GM23248 (cell line): ENCODE measurements around the gene CHCHD3. TPM values are rescaled to one million over a fixed set of nuclear protein-coding genes. Genes with fewer than 3 reads are reported as not detected.

Experiments used
- DNase-seq: peaks from one replicate; pipeline ENCODE4 v3.0.0-alpha.2; 2015
- H2AFZ ChIP-seq: fragments of 200-600 bp; sonication (generic); 2 replicates; pipeline ENCODE4 v1.6.1; 2016; ENCODE audit warnings: antibody characterized with exemption
- H3F3A ChIP-seq: fragments of 200-600 bp; sonication (generic); 2 replicates; pipeline ENCODE4 v1.6.1; 2016; ENCODE audit warnings: mild to moderate bottlenecking, antibody characterized with exemption, mixed run types; ENCODE audit not compliant: insufficient read depth
- H3K27ac ChIP-seq: fragments of 200-600 bp; sonication (generic); 2 replicates; pipeline ENCODE4 v1.5.1; 2016; ENCODE audit warnings: mild to moderate bottlenecking
- H3K27me3 ChIP-seq: fragments of 200-600 bp; sonication (generic); replicated peaks from 2 replicates; pipeline ENCODE4 v1.6.1; 2016; ENCODE audit warnings: mild to moderate bottlenecking; ENCODE audit not compliant: insufficient read depth
- H3K36me3 ChIP-seq: fragments of 200-600 bp; sonication (generic); 2 replicates; pipeline ENCODE4 v1.6.1; 2016; ENCODE audit warnings: low read depth, mild to moderate bottlenecking
- H3K4me1 ChIP-seq: fragments of 200-600 bp; sonication (generic); 2 replicates; pipeline ENCODE4 v1.6.1; 2016; ENCODE audit warnings: mild to moderate bottlenecking; ENCODE audit not compliant: insufficient read depth
- H3K4me2 ChIP-seq: fragments of 200-600 bp; sonication (generic); one replicate; pipeline ENCODE4 v1.6.1; 2016; ENCODE audit warnings: mild to moderate bottlenecking; ENCODE audit not compliant: unreplicated experiment
- H3K4me3 ChIP-seq: fragments of 200-600 bp; sonication (generic); 2 replicates; pipeline ENCODE4 v1.5.1; 2016; ENCODE audit warnings: mild to moderate bottlenecking
- H3K79me2 ChIP-seq: fragments of 200-600 bp; sonication (generic); 2 replicates; pipeline ENCODE4 v1.6.1; 2016; ENCODE audit warnings: mild to moderate bottlenecking; ENCODE audit not compliant: insufficient read depth
- H3K9ac ChIP-seq: fragments of 200-600 bp; sonication (generic); 2 replicates; pipeline ENCODE4 v1.6.1; 2016; ENCODE audit warnings: mild to moderate bottlenecking
- H3K9me2 ChIP-seq: fragments of 200-600 bp; sonication (generic); 2 replicates; pipeline ENCODE4 v1.6.1; 2016; ENCODE audit warnings: mixed run types, mild to moderate bottlenecking, moderate library complexity; ENCODE audit not compliant: insufficient read depth
- H3K9me3 ChIP-seq: fragments of 200-600 bp; sonication (generic); one replicate; pipeline ENCODE4 v1.6.1; 2017; ENCODE audit warnings: low read depth
- H4K20me1 ChIP-seq: fragments of 200-600 bp; sonication (generic); 2 replicates; pipeline ENCODE4 v1.6.0; 2016; ENCODE audit not compliant: insufficient read depth
- EZH2 ChIP-seq: fragments of 200-600 bp; sonication (generic); IDR thresholded peaks from 2 replicates; pipeline ENCODE4 v1.6.1; 2018; ENCODE audit warnings: antibody characterized with exemption, mild to moderate bottlenecking; ENCODE audit not compliant: insufficient read depth, poor library complexity, severe bottlenecking
- EZH2phosphoT487 ChIP-seq: fragments of 200-600 bp; sonication (generic); IDR thresholded peaks from 2 replicates; pipeline ENCODE4 v1.6.1; 2018; ENCODE audit warnings: antibody characterized with exemption, moderate library complexity, mild to moderate bottlenecking, low read depth; ENCODE audit not compliant: insufficient read depth
- WGBS, 2 experiments: methylation state at CpG; one replicate each; pipeline ENCODE4 v1.1.6; 2015 to 2017; ENCODE audit warnings: low lambda C conversion rate in 2 of 2, low coverage in 1 of 2; ENCODE audit errors: missing lambda C conversion rate in 2 of 2; 5-methylcytosine and 5-hydroxymethylcytosine counted together
- in situ Hi-C: fragments of 300-500 bp; cut with MboI; formaldehyde crosslinking; loops from 2 replicates; pipeline ENCODE4 v1.15.0; 2020
- polyA plus RNA-seq: library from polyadenylated mRNA; unstranded; fragments of >200 nt; fragmentation: Nextera tagmentation; extraction: Ambion mirVana; gene quantifications from 2 replicates; pipeline ENCODE4 v1.2.1, GENCODE V29; 2016
- total RNA-seq: library from RNA; depleted of rRNA; stranded (reverse); fragments of >200 nt; shearing (Covaris generic); gene quantifications from 2 replicates; pipeline ENCODE4 v1.2.3, GENCODE V29; 2014

The CHCHD3 gene
- total and polyA plus RNA-seq, 2 experiments from 2014 or later, result 43.7 to 66.1 TPM

DNA sequence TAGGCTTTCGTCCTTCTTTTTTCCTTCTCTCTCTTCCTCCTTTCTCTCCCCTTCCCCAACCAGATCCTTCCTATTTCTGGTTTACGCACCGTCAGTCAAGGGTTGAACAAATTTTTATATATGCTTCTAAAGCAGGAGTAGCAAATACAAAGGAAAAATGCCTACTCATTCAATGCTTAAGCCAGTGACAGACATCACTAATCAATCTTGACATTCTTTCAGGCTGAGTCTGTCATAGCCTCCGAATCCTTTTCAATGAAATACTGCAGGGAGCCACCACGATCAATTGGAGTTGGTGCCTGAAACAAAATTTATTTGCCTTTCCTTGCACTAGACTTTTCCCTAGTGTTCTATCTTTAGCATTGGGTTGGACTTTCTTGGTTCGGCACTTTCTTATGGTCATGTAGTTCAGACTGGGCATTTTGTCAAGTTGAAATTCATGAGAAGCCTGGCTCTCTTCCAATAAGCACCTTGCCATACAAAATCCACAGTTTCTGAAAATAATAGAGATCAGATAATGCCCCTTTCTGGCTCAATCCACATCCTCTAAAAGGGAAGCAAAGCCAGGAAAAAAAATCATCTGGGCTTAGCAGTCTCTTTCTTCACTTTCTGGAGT, 266.1 kb downstream of the CHCHD3 start:
- no peak for DNase-seq
- peaks cover 5% of the 10 kb centered on the region; the same call in 1 of the 2 replicates for H3K4me1 ChIP-seq
- 0 out of 2 replicates have a peak, but pooled peaks cover 5% of the 10 kb centered on the region for H3K9me2 ChIP-seq
- no peaks in the 10 kb centered on the region for H3K9me3 ChIP-seq
- no peaks in the 10 kb centered on the region for H3F3A ChIP-seq
- H4K20me1 ChIP-seq, result no peaks in the 10 kb centered on the region
- no peak overlapping the region for H3K4me2 ChIP-seq
- H3K9ac ChIP-seq, result no peak overlapping the region
- no peak overlapping the region for H3K27ac ChIP-seq
- WGBS, 2 experiments, result 92 to 96% methylated on average over 6 of the region's 6 CpGs
- H2AFZ ChIP-seq, result no peak overlapping the region
- H3K79me2 ChIP-seq, result no peaks in the 10 kb centered on the region
- in situ Hi-C loops, result no loop called here
- H3K4me3 ChIP-seq, result no peak overlapping the region
- H3K27me3 ChIP-seq, result no peaks in the 10 kb centered on the region
- TF ChIP-seq EZH2, result no peak
- TF ChIP-seq EZH2phosphoT487, result no peak
- no peaks in the 10 kb centered on the region for H3K36me3 ChIP-seq

DNA sequence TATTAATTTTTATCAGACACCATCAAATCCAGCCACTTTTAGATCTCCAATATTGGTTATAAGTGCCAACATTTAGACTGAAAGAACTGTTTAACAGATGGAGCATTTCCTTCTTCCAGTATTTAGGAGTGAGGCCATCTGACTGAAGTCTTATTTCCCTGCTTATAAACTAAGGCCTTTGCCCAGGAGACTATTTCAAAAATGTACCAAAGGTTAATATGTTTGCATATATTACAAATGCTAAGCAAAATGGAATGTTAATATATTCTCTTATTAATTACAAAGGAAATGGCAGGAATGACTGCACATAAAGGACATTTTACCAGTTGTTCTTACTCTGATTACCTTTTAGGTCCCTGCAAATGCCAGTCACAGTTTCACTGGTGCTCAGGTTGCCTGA, 266.8 kb downstream of the CHCHD3 start:
- H4K20me1 ChIP-seq, result no peaks in the 10 kb centered on the region
- H3K4me1 ChIP-seq, result peaks cover 5% of the 10 kb centered on the region; the same call in 1 of the 2 replicates
- H3K9ac ChIP-seq, result no peak overlapping the region
- TF ChIP-seq EZH2phosphoT487 (no peak), EZH2 (no peak)
- H3K9me3 ChIP-seq, result no peaks in the 10 kb centered on the region
- in situ Hi-C loops, result no loop called here
- no peak overlapping the region for H3K4me3 ChIP-seq
- H3K4me2 ChIP-seq, result no peak overlapping the region
- H3K36me3 ChIP-seq, result no peaks in the 10 kb centered on the region
- no peak for DNase-seq
- H3K27me3 ChIP-seq, result no peaks in the 10 kb centered on the region
- no peak overlapping the region for H3K27ac ChIP-seq
- H3K79me2 ChIP-seq, result no peaks in the 10 kb centered on the region
- H3K9me2 ChIP-seq, result 0 out of 2 replicates have a peak, but pooled peaks cover 5% of the 10 kb centered on the region
- H3F3A ChIP-seq, result no peaks in the 10 kb centered on the region
- H2AFZ ChIP-seq, result no peak overlapping the region

DNA sequence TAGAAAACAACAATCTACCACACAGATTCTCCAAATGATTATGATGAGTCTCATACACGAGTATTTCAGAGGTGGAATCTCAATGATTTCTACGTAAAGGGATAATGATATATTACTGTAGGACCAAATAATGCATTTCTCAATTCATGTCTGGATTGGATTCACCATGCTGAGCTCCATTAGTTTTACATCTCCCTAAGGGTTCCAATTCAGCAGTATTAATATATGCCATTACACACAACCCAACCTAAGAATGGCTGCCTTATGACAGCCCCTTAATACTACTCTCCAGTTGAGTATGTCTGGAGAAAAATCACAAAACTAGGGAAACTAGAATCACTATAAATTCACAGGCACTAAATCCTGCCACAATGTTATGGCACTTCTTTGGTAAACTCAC, 271.3 kb downstream of the CHCHD3 start:
- Histone ChIP-seq H2AFZ (no peak overlapping the region), H3K4me1 (no peaks in the 10 kb centered on the region), H3F3A (no peaks in the 10 kb centered on the region), H3K4me2 (no peak overlapping the region), H4K20me1 (no peaks in the 10 kb centered on the region), H3K9ac (no peak overlapping the region), H3K4me3 (no peak overlapping the region), H3K9me2 (0 out of 2 replicates have a peak, but pooled peaks cover 5% of the 10 kb centered on the region), H3K27me3 (no peaks in the 10 kb centered on the region), H3K9me3 (no peaks in the 10 kb centered on the region), H3K79me2 (no peaks in the 10 kb centered on the region), H3K36me3 (no peaks in the 10 kb centered on the region), H3K27ac (no peak overlapping the region)
- DNase-seq, result no peak
- WGBS, 2 experiments, result 94 to 96% methylated on average over 2 of the region's 2 CpGs
- TF ChIP-seq EZH2phosphoT487 (no peak), EZH2 (no peak)
- in situ Hi-C loops, result no loop called here

DNA sequence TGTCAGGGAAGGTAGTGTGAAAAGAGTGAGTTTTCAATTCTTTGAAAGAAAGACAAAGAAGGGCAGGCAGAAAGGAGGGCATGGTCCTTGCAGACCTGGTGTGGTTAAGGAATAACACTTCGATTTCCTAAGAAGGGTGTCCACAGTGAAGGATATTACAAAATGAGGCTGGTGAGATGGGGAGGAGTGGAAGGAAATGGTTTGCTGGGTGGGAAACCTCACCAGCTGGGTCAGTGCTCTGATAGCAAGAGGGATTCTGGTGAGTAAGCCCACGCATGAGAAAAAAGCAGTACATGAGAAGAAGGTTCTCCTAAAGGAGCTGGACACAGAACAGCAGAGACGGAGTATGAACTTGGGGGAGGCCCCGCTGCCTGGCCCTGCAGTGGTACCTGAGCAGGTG, 275.1 kb downstream of the CHCHD3 start:
- no peaks in the 10 kb centered on the region for H3K79me2 ChIP-seq
- H3K4me1 ChIP-seq, result no peaks in the 10 kb centered on the region
- no peaks in the 10 kb centered on the region for H4K20me1 ChIP-seq
- H3K4me3 ChIP-seq, result no peak overlapping the region
- H2AFZ ChIP-seq, result no peak overlapping the region
- no peaks in the 10 kb centered on the region for H3K9me2 ChIP-seq
- in situ Hi-C loops, result no loop called here
- H3K36me3 ChIP-seq, result no peaks in the 10 kb centered on the region
- H3K9ac ChIP-seq, result no peak overlapping the region
- WGBS, 2 experiments, result 96 to 100% methylated on average over 4 of the region's 4 CpGs
- no peak overlapping the region for H3K4me2 ChIP-seq
- no peaks in the 10 kb centered on the region for H3K27me3 ChIP-seq
- no peak for DNase-seq
- no peaks in the 10 kb centered on the region for H3K9me3 ChIP-seq
- no peak overlapping the region for H3K27ac ChIP-seq
- TF ChIP-seq EZH2 (no peak), EZH2phosphoT487 (no peak)
- H3F3A ChIP-seq, result no peaks in the 10 kb centered on the region

DNA sequence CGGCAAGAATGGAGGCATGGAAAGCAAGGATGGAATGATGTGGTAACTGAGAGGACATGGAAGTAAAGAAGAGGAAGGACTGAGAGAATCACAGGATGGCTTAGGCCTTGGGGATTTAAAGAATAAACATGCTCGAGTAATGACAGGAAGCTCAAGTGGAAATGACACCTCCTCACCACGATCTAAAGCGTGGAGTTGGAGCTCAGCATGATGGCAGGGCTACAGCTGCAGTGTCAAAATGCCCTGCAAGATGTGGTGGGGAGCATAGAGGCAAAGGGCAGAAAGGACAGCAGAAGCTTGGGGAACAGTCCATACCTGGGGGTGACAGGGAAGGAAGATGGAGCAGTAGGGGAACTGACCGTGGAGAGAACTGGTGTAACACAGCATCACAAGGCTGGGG, 276.1 kb downstream of the CHCHD3 start:
- Histone ChIP-seq H3K27me3 (no peaks in the 10 kb centered on the region), H2AFZ (no peak overlapping the region)
- 97% methylated on average over 5 of the region's 5 CpGs for WGBS, 2 experiments

More for the DNA sequence above, 276.1 kb downstream of the CHCHD3 start:
- H3K79me2 ChIP-seq, result no peaks in the 10 kb centered on the region
- no peak for TF ChIP-seq EZH2phosphoT487
- no peak for TF ChIP-seq EZH2
- H3K4me2 ChIP-seq, result no peak overlapping the region
- H3K9ac ChIP-seq, result no peak overlapping the region
- H3K9me2 ChIP-seq, result no peaks in the 10 kb centered on the region
- H4K20me1 ChIP-seq, result no peaks in the 10 kb centered on the region
- H3K9me3 ChIP-seq, result no peaks in the 10 kb centered on the region
- H3K4me3 ChIP-seq, result no peak overlapping the region
- H3F3A ChIP-seq, result no peaks in the 10 kb centered on the region
- no peaks in the 10 kb centered on the region for H3K36me3 ChIP-seq
- no peak for DNase-seq
- in situ Hi-C loops, result no loop called here
- no peaks in the 10 kb centered on the region for H3K4me1 ChIP-seq
- H3K27ac ChIP-seq, result no peak overlapping the region
